Stimulated activated CD8-positive, alpha-beta memory T cell treated with anti-CD3 and anti-CD28 coated beads, Interleukin-4, amount 100 ng/mL, for 24 hours (primary cell): ENCODE results near the gene RBM4.

Experiments
- DNase-seq: peaks from one replicate; pipeline ENCODE4 v3.0.0-alpha.2; 2020; ENCODE audit warnings: low read depth

The RBM4 gene

GRCh38 chr11:66689661-66690590 lies 51.4 kb downstream of the RBM4 start:
- DNase-seq, result no peak

- DNase-seq, result no peak
These were observed 52.9 kb downstream of the RBM4 start for GRCh38 chr11:66691311-66691980.

GRCh38 chr11:66692446-66692845 lies 53.9 kb downstream of the RBM4 start:
- no peak for DNase-seq

- no peak for DNase-seq
These were observed 54.4 kb downstream of the RBM4 start for GRCh38 chr11:66692871-66693331.

GRCh38 chr11:66693356-66694055 lies 55.0 kb downstream of the RBM4 start:
- no peak for DNase-seq

GRCh38 chr11:66694056-66694410 lies 55.5 kb downstream of the RBM4 start:
- no peak for DNase-seq

- DNase-seq, result peak; percentile 65
These were observed 56.3 kb downstream of the RBM4 start for GRCh38 chr11:66694732-66695207.
